Activated T-cell treated with anti-CD3 and anti-CD28 coated beads, Interleukin-2, amount 50 U/mL, for 72 hours (primary cell): ENCODE measurements around the gene ADH4. TPM values are rescaled to one million over a fixed set of nuclear protein-coding genes. Genes with fewer than 3 reads are reported as not detected.

Source experiments
- total RNA-seq, 2 donors: library from RNA; stranded (reverse); gene quantifications; one replicate each; pipeline ENCODE4 v1.2.3, GENCODE V29; 2022

ADH4 gene
- total RNA-seq, 2 donors from 2014 or later, result not detected

Other genes starting within 250 kb of the ADH4 start
- 10 to 100 TPM; 70.5 to 80.1 TPM for gene EIF4E, start 215.2 kb downstream of the ADH4 start, total RNA-seq
- gene METAP1, start 148.6 kb downstream of the ADH4 start, total RNA-seq, result 10 to 100 TPM; 44.5 to 54.0 TPM
- gene ADH5, start 55.5 kb downstream of the ADH4 start, total RNA-seq, result 100 to 1,000 TPM in 1 of 2 donors, 10 to 100 TPM in 1; 91.0 to 105 TPM
- not detected for gene ADH6, start 74.9 kb upstream of the ADH4 start, total RNA-seq
- gene ADH1A, start 146.7 kb upstream of the ADH4 start, total RNA-seq, result not detected
- gene ADH1B, start 177.1 kb upstream of the ADH4 start, total RNA-seq, result not detected
- not detected for gene ADH1C, start 208.4 kb upstream of the ADH4 start, total RNA-seq